HG02623 (cell line): ENCODE results near the gene AMPD2.
"Not testable (repeated sequence)": the region's sequence is repeated elsewhere in the genome, so short reads cannot be mapped to it uniquely, and the experiment has no call there.

Experiments
- ATAC-seq: cut with Tn5 transposase; IDR thresholded peaks from one replicate; pipeline ENCODE4 v1.9.1; 2021; ENCODE audit warnings: moderate library complexity; ENCODE audit not compliant: unreplicated experiment

AMPD2 gene

DNA sequence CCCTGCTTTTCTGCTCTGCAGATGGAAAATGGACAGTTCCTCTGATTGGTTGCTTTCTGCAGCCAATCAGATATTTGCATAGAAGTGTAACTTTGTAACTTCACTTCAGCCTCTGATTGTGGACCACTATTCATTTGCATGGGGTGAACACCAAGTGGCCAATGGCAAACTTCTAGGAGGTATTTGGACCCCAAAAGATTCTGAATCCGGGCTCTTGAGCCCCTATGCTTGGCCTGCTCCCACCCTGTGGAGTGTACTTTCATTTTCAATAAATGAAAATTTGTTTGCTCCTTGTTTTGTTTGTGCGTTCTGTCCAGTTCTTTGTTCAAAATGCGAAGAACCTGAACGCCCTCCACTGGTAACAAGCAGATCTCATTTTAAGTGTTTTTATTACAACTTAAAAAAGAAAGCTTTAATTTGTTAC, 29.9 kb downstream of the AMPD2 start:
- ATAC-seq = no peak

DNA sequence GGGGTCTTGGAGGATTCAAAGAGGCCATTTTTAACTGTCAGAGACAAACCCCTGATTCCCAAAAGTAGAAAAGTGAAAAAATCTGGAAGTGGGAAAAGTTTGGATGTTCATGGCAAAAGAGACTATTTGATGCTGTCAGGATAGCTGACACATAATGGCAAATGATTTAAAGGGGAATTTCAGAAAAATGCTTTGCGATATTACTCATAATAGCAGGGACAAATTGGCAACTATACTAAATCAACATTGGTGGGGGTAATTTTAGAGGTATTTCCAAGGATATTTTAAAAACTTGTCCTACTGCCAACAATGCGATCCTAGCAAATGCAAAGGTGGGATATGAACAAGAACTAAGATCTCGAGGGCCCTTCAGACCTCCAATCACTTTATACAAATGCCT, 31.0 kb downstream of the AMPD2 start:
- no peak for ATAC-seq

DNA sequence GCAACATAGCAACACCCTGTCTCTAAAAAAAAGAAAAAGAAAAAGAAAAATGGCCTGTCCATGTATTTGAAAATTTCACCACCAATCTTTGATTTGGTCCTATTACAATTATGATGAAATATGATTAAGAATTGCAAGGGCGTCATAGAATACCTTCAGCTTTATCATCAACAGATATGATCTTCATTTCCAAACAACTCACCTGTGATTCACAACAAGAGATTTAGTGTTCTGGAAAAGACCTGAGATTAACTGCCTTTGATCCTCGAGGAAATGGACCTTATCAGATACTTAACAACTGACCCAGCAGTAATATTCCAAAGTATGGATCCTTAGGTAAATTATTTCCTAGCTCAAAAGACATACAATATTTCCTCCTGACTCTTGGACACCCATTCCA, 32.8 kb downstream of the AMPD2 start:
- no peak for ATAC-seq

DNA sequence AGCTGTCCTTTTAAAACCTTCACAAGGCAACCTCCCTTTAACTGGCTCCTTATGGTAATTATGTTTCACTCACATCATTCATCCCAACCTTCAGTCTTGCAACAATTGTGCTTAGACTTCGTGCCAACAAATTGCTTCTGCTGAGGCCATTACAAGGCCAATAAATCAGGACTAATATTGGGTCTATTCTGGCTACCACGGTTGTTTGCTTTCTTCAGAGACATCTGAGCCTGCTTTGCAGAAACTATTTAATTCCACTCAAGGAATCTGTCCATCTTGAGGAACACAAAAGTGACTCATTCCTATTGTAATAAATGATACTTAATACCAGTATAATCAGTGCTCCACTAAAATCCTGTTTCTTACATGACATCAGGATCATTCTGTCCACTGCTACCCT, 33.7 kb downstream of the AMPD2 start:
- ATAC-seq = no peak

DNA sequence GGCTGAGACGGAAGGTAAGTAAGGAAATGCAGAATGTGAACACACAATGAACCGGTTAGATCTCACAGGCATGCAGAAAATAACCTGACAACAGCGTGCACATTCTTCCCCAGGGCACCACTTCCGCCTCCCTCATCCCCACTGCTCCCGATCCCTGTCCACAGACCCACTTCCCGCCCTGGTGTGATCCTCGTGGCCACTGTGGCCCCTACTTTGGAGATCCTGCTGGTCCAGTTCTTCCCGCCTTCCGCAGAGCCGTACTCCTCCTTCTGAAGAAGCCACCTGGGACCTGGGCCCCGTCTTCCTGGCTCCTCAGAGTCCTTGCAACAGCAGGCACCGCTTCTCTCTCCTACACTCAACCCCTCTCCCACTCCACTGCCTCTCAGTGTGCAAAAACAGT, 34.9 kb downstream of the AMPD2 start:
- ATAC-seq = no peak

DNA sequence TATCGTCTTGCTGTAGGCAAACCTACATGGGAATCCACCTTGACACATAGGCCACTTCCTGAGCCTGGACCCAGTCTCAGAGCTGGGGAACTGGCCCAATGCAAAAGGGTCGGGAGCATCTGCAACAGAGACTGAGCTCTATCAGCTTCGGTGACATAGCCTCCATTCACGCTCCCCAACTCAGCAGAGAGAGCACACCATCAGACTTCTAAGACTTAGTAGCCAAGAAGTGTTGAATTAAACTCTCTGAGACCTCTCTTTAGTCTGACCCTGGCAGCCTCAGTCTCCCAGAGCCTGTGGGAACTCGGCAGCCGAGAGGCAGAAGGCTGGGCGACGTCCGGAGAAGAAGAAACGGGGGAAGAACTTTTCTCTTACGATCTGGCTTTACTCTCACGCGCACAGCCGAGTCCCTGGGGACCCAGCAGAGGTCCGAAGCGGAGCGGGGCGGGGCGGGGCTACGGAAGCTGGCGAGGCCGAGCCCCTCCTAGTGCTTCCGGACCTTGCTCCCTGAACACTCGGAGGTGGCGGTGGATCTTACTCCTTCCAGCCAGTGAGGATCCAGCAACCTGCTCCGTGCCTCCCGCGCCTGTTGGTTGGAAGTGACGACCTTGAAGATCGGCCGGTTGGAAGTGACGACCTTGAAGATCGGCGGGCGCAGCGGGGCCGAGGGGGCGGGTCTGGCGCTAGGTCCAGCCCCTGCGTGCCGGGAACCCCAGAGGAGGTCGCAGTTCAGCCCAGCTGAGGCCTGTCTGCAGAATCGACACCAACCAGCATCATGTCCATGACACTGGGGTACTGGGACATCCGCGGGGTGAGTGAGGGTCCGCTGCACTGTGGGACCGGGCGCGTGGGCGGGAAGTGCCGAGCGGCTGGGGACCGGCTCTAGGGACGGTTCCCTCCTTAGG, 36.2 kb downstream of the AMPD2 start, which contains the start of gene GSTM4:
GSTM4 (plus strand) TSS at position 485 of the 905 bp plus-strand sequence; CDS start at position 776, 291 bp downstream.
- ATAC-seq = peak; percentile 93

DNA sequence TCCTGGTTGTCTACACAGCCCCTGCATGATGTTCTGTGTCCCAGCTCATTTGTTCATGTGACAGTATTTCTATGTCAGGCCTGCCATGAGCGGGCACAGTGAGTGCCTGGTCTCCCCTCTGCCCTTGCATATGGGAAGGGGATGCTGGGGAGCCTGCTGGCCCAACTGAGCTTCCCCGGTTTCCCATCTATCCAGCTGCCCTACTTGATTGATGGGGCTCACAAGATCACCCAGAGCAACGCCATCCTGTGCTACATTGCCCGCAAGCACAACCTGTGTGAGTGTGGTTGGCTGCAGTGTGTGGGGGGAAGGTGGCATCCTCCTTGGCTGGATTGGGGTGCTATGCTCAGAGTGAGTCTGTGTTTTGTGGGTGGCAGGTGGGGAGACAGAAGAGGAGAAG, 37.8 kb downstream of the AMPD2 start:
- no peak for ATAC-seq

DNA sequence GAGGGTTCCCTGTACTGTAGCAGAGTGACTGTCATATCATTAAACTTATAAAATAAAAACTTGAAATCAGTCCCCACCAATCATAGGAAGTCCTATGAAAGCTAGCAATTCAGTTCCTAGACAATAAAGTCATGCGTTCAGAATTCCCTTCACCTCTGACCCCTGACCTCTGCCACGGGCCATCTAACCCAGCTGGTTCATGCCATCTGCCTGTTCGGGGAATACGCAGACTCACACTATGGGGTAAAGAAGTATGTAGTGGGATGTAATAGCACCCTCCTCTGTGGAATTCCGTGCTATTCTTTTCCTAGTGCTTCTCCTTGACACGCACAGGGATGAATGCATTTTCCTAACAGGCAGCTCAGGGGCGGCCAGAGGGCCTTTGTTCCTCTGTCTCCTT, 38.3 kb downstream of the AMPD2 start:
- no peak for ATAC-seq

DNA sequence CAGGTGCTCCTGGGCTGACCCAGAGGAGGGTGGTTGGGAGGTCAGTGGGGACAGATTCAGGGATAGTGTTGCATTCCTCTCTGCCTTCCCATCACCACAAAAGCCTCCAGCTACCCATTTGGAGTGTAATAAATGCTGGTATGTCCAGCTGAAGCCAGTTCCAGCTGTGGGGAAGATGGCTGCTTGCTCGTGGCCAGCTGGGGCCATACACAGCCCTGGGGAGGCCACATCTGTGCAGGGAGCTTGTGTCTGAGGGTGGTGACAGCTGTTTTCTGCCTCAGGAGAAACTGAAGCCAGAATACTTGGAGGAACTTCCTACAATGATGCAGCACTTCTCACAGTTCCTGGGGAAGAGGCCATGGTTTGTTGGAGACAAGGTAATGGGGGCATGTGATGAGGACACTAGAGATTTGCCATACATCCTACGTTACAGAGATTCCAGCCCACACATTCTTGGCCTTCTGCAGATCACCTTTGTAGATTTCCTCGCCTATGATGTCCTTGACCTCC, 39.0 kb downstream of the AMPD2 start:
- no peak for ATAC-seq

DNA sequence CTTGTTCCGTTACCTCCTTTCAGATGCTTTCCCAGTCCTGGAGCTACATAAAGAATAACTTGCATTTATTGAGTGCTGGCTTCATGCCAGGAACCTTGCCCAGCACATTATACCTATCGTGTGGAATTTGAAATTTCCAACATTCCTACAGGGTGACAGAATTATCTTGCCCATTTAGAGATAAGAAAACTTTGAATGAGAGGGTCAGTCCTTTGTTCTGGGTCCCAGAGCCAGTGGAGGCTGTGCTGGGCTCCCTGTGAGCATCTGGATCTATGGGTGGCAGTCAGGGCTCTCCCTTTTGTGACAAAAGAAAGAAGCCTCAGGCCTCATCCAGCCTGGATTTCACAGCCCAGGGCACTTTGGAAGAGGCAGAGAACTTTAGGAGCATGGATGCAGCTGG, 39.5 kb downstream of the AMPD2 start:
- no peak for ATAC-seq

DNA sequence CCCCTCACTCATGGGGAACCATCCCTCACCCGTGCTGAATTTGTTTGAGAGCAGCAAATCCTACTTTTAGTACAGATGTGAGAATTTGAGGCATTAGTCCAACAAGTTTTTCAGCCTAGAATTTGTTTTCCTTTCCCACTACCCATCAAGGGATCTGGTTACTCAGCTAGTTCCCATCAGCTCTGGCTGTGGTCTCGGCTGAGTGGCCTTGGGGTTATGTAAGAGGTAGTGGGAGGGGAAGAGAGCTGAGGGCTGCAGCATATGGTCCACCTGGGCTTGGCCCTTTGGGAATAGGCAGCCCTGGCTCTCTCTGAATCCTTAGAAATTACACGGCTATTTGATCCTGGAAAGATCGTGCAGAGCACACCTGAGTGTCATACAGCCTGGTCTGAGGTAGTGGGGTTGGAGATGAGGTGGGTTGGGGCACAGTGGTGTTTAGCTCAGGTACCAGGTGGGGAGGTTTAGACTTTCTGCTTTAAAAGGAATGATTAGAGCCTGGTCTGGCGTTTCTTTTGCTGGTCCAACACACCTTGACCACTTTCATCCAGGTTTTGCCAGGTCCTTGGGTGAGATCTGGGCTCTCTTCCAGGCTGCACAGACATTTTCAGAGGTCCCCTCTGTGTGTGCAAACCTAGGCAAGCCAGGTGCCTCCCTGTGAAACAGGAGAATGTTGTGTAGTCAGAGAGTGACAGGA, 40.5 kb downstream of the AMPD2 start:
- ATAC-seq = no peak

DNA sequence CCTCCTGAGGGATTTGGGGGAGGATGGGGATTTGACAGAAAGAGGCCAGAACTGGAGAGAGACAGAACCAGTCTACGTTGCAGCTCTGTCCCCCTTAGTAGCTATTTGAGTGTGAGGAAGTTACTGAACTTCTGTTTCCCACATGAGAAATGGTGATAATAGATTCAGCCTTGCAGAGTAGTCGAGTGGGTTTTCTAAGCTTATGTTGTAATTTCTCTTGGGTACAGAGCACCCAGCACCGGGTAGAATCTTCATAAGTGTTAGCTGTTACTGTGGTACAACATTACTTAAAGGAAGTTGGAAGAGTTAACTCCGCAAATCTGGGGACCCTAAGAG, 41.0 kb downstream of the AMPD2 start:
- not testable (repeated sequence) for ATAC-seq

DNA sequence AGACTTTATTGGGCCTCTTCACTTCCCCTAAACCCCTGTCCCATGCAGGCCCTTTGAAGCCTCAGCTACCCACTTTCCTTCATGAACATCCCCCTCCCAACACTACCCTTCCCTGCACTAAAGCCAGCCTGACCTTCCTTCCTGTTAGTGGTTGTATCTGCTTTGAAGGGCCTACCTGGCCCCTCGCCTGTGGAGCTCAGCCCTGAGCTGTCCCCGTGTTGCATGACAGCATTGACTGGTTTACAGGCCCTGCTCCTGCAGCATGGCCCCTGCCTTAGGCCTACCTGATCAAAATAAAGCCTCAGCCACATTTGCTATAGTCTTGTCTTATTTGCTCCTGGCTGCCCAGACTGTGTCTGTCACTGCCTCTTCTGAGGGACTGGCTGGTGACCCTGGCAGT, 41.8 kb downstream of the AMPD2 start:
- ATAC-seq = no peak

DNA sequence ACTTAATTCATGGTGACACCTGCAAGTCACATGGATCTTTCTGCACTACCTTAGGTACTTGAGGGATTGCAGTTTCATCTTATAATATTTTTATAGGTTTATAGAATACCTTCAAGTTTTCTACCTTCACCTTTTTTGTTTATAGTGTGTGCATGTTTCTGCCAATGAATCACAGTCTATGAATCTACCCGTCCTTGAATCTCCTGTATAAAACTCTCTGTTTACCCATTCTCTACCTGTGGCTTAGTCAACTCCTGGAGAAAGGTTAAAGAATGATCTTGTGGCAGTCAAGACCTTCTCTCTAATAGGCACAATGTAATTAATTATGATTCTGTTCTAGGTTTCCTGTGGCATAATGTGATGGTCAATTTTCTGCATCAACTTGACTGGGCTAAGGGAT, 45.0 kb downstream of the AMPD2 start:
- no peak for ATAC-seq

DNA sequence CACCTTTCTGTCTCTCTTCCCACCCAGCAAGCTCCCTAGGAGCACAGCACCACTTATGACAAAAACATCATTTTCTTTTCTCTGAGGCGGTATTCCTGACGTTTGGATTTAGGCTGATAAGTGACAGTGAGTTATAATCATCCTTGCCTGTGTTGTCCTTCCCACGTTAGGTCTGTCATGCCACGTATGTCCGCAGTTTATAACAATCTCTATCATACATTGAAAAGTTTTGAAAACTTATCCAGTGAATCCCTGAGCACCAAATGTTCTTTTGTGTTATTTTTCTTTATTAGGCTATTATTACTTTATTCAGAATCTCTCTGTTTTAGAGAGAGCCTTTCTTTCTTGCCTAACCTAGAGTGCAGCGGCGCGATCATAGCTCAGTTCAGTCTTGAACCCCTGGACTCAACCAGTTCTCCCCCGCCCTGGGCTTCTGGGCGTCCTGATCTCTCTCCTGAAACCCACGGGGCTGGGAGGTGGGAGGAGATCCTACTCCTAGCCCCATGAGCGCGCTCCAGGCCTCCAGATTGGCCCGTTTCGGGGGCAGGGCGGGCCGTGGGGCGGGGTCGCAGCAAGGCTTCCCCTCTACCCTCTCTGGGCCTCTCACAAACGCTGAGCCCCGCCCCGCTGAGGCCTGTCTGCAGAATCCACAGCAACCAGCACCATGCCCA, 48.0 kb downstream of the AMPD2 start, which contains the start of gene GSTM2:
GSTM2 (plus strand) TSS at position 606 of the 671 bp plus-strand sequence; CDS start at position 665, 59 bp downstream.
- peak; percentile 97 for ATAC-seq

DNA sequence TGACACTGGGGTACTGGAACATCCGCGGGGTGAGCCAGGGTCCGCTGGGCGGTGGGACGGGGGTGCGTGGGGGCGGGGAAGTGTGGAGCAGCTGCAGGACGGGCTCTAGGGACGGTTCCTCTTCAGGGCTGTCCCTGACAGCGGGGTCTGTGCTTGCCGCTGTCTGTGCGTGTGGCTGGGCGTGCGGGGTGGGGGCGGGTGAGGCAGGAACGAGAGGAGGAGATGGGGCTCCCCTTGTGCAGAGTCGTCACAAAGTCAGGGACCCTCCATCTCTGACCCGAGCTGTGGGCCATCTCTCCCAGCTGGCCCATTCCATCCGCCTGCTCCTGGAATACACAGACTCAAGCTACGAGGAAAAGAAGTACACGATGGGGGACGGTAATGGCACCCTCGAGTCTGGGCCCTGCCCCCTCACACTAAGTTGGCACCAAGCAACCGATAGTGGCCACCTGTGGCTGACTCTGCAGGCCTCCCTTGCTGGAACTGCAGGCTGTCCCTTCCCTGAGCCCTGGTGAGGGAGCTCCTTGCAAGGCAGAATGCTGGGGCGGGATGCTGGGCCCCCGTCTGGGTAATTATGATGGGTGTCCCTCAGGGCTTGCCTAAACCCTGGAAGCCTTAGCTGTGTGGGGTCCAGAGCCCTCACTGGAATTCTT, 48.6 kb downstream of the AMPD2 start:
- ATAC-seq = no peak

DNA sequence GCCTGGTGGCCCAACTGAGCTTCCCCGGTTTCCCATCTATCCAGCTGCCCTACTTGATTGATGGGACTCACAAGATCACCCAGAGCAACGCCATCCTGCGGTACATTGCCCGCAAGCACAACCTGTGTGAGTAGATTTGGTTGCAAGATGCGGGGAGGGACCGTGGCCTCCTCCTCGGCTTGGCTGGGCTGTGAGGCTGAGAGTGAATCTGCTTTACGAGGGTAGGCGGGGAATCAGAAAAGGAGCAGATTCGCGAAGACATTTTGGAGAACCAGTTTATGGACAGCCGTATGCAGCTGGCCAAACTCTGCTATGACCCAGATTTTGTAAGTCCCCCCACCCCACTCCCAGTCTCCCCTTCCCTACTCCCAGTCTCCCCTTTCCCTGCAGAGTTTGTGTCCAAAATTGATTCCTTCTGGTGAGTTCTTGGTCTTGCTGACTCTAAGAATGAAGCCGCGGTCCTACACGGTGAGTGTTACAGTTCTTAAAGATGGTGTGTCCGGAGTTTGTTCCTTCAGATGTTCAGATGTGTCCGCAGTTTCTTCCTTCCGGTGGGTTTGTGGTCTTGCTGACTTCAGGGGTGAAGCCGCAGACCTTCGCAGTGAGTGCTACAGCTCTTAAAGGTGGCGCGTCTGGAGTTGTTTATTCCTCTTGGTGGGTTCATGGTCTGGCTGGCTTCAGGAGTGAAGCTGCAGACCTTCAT, 49.8 kb downstream of the AMPD2 start:
- ATAC-seq = no peak

DNA sequence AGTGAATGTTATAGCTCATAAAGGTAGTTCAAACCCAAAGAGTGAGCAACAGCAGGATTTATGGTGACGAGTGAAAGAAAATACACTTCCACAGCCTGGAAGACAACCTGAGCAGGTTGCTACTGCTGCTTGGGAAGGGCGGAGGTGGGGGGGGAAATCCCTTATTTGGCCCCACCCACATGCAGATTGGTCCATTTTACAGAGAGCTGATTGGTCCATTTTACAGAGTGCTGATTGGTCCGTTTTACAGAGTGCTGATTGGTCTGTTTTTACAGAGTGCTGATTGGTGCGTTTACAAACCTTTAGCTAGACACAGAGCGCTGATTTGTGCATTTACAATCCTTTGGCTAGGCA, 50.3 kb downstream of the AMPD2 start:
- ATAC-seq = not testable (repeated sequence)

DNA sequence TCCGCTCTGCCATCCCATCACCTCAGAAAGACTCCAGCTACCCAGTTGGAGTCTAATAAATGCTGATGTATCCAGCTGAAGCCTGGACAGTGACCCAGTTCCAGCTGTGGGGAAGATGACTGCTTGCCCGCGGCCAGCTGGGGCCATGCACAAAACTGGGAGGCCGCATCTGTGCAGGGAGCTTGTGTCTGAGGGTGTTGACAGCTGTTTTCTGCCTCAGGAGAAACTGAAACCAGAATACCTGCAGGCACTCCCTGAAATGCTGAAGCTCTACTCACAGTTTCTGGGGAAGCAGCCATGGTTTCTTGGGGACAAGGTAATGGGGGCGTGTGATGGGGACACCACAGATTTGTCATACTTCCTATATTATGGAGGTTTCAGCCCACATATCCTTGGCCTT, 51.4 kb downstream of the AMPD2 start:
- no peak for ATAC-seq

DNA sequence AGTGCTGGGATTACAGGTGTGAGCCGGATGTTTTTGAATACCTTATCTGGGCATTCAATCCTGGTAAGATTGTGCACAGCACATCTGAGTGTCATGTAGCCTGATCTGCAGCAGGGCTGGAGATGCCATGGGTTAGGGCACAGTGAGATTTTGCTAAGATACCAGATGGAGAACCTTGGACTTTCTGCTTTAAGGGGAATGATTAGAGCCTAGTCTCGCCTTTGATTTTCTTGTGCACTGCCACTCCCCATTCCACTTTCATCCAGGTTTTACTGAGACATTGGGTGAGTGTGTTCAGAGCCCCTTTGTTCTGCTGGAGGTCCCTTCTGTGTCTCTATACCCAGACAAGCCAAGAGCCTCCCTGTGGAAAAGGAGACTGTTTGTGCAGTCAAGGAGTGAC, 54.2 kb downstream of the AMPD2 start:
- ATAC-seq = not testable (repeated sequence)
